ENCODE results near the gene FAM114A1.

The FAM114A1 gene

DNA sequence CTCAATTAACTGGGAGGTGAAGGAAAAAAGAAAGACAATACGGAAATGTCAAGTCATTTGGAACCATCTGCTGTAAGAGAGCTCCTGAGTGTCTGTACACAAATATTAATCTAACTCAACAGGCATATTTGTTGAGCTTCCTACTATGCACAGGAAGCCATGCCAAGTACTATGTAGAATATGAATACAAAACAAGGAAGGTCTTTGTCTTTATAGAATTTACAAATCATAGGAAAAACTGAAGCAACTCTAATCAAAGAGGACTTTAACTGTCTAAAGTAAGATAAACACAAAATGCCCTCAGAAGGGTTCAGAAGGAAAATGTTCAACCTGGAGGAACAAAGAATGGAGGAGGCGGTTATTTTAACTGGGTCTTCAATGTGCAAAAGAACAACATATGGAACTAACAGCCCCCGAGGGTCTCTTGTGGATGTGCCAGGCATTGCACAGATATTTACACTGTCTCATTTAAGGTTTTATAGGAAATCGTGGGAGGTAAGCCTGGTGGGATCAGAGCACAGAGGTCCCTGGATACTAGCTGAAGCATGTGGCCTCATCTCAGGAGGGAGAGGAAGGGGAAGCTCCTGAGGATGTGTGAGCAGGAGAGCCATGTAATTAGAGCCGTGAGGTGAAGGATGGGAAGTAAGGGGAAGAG, 5.8 kb downstream of the FAM114A1 start:
- TF ChIP-seq, protein P1, sequence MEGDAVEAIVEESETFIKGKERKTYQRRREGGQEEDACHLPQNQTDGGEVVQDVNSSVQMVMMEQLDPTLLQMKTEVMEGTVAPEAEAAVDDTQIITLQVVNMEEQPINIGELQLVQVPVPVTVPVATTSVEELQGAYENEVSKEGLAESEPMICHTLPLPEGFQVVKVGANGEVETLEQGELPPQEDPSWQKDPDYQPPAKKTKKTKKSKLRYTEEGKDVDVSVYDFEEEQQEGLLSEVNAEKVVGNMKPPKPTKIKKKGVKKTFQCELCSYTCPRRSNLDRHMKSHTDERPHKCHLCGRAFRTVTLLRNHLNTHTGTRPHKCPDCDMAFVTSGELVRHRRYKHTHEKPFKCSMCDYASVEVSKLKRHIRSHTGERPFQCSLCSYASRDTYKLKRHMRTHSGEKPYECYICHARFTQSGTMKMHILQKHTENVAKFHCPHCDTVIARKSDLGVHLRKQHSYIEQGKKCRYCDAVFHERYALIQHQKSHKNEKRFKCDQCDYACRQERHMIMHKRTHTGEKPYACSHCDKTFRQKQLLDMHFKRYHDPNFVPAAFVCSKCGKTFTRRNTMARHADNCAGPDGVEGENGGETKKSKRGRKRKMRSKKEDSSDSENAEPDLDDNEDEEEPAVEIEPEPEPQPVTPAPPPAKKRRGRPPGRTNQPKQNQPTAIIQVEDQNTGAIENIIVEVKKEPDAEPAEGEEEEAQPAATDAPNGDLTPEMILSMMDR (IDR thresholded peaks at IDR 0.05; ENCODE audit: low read depth, low read length), result no peak
- H3K4me3 ChIP-seq (ENCODE audit: low read depth, low read length), result no peak overlapping the region

DNA sequence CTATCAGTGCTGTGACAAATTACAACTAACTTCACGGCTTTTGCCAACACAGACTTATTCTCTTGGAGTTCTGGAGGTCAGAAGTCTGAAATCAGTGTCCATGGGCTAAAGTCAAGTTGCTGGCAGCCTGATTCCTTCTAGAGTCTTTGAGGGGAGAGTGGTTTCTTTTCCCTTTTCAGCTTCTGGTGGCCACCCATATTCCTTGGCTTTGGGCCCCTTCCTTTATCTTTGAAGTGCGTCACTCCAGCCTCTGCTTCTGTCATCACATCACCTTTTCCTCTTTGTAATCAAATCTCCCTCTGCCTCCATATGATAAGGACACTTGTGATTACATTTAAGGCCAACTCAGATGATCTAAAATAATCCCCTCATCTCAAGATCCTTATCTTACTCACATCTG, 9.0 kb downstream of the FAM114A1 start:
- TF ChIP-seq, protein P1 (IDR thresholded peaks at IDR 0.05; ENCODE audit: low read depth, low read length), result no peak
- no peak for DNase-seq
- H3K27ac ChIP-seq, result no peak overlapping the region
- H3K9me3 ChIP-seq (ENCODE audit: severe bottlenecking), result no peaks in the 10 kb centered on the region
- H3K4me3 ChIP-seq (ENCODE audit: low read depth, low read length), result no peak overlapping the region
- no peaks in the 10 kb centered on the region; the same call in 1 of the 2 replicates for H3K36me3 ChIP-seq
- H3K27me3 ChIP-seq (ENCODE audit: insufficient read depth, low read depth, severe bottlenecking), result no peaks in the 10 kb centered on the region

More for the DNA sequence above, 5.8 kb downstream of the FAM114A1 start:
- no peaks in the 10 kb centered on the region for H3K27me3 ChIP-seq (ENCODE audit: insufficient read depth, low read depth, severe bottlenecking)
- DNase-seq, result no peak
- no peaks in the 10 kb centered on the region for H3K9me3 ChIP-seq (ENCODE audit: severe bottlenecking)
- H3K36me3 ChIP-seq, result no peaks in the 10 kb centered on the region; the same call in 1 of the 2 replicates
- H3K27ac ChIP-seq, result no peak overlapping the region

DNA sequence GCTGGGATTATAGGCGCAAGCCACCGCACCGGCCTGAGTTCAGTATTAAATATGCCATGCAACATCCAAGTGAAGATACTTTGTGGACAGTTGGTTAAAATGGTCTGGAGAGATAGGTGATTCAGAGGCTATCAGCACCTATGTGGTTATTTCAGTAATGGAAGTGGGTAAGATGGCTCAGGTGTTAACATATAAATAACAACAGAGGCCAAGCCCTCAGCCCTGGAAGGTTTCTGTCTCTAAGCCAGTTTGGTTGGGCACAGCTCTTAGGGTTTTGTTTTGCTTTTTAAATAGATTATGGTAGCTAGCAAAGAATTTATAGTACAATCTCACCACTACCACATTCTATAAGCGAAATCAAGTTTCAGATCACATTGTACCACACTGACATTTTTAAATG, 16.6 kb downstream of the FAM114A1 start:
- no peak overlapping the region for H3K4me3 ChIP-seq (ENCODE audit: low read depth, low read length)
- H3K27ac ChIP-seq, result no peak overlapping the region
- H3K27me3 ChIP-seq (ENCODE audit: insufficient read depth, low read depth, severe bottlenecking), result no peaks in the 10 kb centered on the region
- DNase-seq, result no peak
- TF ChIP-seq, protein P1 (IDR thresholded peaks at IDR 0.05; ENCODE audit: low read depth, low read length), result no peak
- H3K36me3 ChIP-seq, result no peaks in the 10 kb centered on the region; the same call in 1 of the 2 replicates
- no peaks in the 10 kb centered on the region for H3K9me3 ChIP-seq (ENCODE audit: severe bottlenecking)

DNA sequence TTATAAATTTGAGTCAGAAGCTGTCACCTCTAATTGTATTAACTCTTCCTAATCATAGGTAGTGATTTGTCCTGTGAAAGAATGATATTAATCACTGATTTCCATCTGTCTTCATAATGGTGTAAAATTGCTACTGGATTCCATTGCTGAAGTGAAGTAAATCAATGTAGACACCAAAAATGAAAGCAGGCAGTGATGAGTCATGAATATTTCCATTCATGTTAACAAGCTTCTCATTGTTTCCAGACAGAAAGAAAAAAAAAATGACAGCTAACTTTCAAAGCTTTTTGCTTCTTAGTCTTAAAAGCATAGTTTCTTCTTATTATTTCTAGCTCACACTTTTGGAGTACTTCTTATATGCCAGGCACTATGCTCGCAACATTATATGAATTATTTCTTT, 21.5 kb downstream of the FAM114A1 start:
- Histone ChIP-seq H3K27ac (no peak overlapping the region), H3K9me3 (ENCODE audit: severe bottlenecking) (peaks cover 3% of the 10 kb centered on the region), H3K4me3 (ENCODE audit: low read depth, low read length) (no peak overlapping the region), H3K27me3 (ENCODE audit: insufficient read depth, low read depth, severe bottlenecking) (no peaks in the 10 kb centered on the region), H3K36me3 (no peaks in the 10 kb centered on the region; the same call in 1 of the 2 replicates)
- TF ChIP-seq, protein P1 (IDR thresholded peaks at IDR 0.05; ENCODE audit: low read depth, low read length), result no peak
- no peak for DNase-seq

DNA sequence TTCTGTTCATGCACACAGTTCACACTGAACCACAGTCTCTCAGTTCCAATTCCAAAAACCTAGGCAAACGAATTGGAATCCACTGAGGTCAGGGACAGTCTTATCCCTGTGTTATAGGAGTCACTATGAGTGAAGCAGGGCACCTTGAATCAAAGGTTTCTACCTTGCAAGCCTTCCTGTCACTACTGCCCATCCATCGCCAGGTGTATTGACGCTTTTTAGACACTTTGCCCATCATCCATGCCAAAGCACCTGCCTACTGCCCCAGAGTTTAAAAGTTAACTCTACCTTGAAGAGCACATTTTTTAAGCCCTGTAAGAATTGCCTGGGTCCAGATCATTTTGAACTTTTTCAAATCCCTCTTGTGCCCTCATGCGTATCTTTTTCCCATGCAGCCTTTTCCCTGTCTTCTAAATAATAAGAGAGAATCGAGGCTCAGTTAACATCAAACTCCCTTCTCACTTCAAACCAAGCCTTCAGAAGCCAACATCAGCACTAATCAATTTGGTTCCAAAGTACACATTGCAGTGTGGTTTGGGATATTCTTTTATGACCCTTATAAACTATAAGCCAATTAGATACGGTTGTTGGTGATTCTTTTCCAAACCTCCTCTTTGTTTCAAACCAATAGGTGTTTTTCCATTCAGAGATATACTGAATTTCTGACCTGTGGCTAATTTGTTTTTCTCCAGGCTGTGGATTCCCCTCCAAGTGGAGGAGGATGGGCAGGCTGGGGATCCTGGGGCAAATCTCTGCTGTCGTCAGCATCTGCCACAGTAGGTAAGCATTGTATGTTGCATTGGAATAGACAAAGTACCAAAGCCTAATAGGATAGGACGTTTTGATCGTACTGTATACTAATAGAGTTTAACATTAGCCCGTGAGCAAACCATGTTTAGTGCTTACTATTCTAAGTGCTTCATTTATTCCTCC, 23.7 kb downstream of the FAM114A1 start:
- H3K27ac ChIP-seq, result no peak overlapping the region
- TF ChIP-seq, protein P1 (IDR thresholded peaks at IDR 0.05; ENCODE audit: low read depth, low read length), result no peak
- H3K36me3 ChIP-seq, result no peaks in the 10 kb centered on the region; the same call in 1 of the 2 replicates

More for the DNA sequence above, 23.7 kb downstream of the FAM114A1 start:
- H3K9me3 ChIP-seq (ENCODE audit: severe bottlenecking), result peaks cover 3% of the 10 kb centered on the region
- no peak overlapping the region for H3K4me3 ChIP-seq (ENCODE audit: low read depth, low read length)
- no peak for DNase-seq
- H3K27me3 ChIP-seq (ENCODE audit: insufficient read depth, low read depth, severe bottlenecking), result no peaks in the 10 kb centered on the region
